HG02970 (cell line): ENCODE measurements around the gene SRSF7.
A peak's percentile ranks its signal among the peaks of the same experiment; 100 is the strongest.
"Not testable (repeated sequence)": the region's sequence is repeated elsewhere in the genome, so short reads cannot be mapped to it uniquely, and the experiment has no call there.

ENCODE experiments used
- ATAC-seq: cut with Tn5 transposase; IDR thresholded peaks from one replicate; pipeline ENCODE4 v1.9.1; 2021; ENCODE audit warnings: mild to moderate bottlenecking, moderate library complexity, moderate number of reproducible peaks; ENCODE audit not compliant: unreplicated experiment, low FRiP score

Gene SRSF7

DNA sequence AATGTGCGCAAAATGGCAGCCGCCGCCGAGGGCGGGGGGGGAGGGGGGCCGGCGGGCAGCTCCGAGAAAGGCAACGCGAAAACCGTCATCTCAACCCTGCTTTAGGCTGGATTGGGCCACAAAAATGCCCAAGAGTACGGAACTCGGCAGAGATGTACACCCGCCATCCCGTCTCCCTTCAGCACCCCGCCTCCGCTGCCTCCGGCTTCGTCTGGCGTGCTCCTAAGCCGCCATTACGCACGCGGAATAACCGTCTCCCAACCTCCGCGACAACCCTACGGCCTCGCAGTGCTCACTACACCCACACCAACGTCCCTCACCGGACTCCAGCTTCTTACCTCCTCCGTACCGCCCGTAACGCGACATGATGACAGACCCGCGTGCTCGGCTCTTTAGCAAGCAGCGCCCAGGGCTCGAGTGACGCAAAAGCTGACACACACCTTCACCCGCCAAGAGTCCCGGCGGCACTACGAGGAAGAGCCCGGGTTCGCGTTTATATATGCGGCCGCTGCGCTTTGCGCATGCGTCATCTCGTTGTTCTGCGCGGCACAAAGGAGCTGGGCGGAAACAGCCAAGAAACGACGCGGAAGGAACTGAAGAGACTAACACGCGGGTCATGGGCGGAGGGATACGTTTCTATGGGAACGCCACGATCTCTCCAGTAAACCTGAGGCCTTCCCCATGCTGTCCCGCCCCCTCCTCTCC lies at the start of gene SRSF7:
Gene SRSF7, minus strand, starts transcription at position 471 of the 705 bp plus-strand sequence. Its CDS starts 105 bp downstream, at position 366.
- peak; percentile 86 for ATAC-seq

DNA sequence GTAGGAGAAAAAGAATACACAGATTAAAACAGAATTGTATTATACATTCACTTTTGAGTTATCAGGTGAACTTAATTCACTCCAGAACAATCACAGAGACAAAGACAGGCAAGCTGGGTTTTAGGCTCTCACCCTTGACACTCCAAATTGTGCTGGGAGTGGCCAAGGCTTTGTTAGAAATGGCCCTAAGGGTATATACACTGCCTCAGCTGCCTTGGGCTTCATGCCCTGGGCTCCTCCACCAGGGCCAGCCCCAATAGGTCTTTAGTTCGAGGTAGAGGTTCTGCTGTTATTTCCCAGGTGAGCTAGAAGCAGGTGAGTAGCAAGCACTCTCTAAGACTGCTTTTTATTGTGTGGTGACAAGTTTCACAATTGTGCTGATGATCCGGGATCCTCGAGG lies 46.8 kb upstream of the SRSF7 start:
- no peak for ATAC-seq

DNA sequence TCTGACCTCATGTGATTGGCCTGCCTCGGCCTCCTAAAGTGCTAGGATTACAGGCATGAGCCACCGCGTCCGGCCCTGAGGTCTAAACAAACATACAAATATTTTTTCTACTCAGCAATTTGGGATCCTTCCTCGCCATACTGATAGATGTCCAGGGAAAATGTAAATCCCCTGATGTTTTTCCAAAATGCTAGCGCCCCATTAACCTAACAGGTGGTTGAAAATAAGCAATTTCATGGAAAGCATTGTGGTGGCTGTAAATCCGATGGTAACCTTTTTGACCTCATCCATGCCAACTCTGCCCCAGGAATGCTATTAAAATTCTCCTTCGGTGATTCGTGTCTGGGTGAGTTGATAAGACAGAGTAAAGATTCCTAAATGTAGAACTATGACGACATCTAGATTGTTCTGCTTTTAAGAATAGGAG lies 46.1 kb upstream of the SRSF7 start:
- ATAC-seq = no peak

GRCh38 chr2:38795016-38795415 lies 43.9 kb upstream of the SRSF7 start:
- ATAC-seq = not testable (repeated sequence)

DNA sequence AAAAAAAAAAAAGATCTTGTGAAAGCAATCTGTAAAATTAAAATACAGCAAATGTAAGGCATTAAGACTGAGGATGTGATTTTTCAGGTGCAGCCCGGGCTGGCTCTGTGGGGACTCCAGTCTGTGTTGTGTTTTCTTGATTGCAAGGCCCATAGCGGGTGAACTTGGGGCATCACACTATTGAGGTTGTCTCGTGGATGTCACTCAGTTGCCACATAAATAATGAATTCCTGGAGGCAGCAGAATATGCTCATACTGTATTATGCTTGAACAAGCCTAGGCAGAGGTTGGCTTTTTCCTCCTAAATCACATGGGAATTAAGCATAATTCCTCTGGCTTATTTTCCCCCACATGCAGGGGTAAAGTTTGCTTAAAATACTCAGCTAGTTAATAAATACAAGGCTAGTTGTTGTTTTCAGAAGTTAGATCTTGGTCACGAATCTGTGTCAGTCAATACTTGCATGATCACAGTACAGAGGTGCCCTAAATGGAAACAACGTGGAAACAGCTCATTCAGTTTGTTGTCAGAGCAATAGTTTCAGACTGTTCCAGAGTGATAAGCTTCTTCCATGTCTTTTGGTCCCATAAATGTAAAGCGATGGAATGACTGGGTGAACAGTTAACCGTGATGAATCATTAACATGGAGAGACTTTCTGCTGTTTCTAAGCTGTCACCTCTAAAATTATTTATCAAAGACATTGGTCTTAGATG lies 43.2 kb upstream of the SRSF7 start:
- ATAC-seq = no peak

DNA sequence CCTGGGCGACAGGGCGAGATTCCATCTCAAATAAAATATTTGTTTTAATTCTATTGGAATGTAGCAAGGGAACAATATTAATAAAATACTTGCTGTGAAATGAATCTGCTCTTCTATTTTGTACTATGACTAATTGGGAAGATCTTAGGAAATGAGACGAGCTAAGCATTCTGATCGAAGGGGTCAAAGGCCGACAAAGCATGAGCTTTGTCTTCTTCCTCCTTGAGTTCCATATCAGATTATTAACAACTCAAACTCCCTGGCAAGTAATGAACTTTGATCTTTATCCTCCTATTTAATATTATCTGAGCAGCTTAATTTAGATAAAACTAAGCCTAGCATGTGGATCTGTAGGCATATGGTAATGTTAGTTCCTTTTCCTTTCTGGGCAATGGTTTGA lies 42.4 kb upstream of the SRSF7 start:
- ATAC-seq = no peak

GRCh38 chr2:38792751-38793150 lies 41.6 kb upstream of the SRSF7 start:
- no peak for ATAC-seq

DNA sequence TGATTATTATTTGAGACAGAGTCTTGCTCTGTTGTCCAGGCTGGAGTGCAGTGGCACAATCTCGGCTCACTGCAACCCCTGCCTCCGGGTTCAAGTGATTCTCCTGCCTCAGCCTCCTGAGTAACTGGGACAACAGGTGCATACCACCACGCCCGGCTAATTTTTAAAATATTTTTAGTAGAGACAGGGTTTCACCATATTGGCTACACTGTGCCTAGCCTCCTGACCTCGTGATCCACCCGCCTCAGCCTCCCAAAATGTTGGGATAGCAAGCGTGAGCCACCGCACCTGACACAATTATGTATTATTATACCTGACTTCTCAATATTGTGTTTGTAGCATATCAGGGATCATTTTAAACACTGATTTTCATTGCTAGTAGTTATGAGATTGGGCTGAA lies 41.2 kb upstream of the SRSF7 start:
- not testable (repeated sequence) for ATAC-seq

DNA sequence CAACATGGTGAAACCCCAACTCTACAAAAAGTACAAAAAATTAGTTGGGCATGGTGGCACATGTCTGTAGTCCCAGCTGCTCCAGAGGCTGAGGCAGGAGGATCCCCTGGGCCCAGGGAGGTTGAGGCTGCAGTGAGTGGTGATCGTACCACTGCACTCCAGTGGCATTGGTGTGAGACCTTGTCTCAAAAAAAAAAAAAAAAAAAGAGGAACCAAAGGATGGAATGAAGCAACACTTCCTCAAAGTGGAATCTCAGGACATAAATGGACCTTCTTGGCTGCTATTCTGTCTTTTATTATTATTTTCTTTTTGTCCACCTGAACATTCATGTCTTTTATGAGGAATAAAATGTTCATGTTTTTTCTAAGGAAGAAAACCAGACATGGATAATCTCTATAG lies 40.6 kb upstream of the SRSF7 start:
- no peak for ATAC-seq

DNA sequence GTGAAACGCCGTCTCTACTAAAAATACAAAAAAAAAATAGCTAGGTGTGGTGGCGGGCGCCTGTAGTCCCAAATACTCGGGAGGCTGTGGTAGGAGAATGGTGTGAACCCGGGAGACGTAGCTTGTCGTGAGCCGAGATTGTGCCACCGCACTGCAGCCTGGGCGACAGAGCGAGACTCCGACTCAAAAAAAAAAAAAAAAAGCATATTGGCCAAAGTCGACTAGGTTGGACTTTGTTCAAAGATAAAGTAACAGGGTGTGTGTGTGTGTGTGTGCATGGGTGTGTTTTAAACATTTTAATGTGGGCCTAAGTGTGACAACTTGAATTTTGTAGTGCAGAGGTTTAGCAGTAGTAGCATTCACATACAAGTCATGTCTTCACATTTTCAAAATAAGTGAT lies 38.5 kb upstream of the SRSF7 start:
- ATAC-seq = no peak

DNA sequence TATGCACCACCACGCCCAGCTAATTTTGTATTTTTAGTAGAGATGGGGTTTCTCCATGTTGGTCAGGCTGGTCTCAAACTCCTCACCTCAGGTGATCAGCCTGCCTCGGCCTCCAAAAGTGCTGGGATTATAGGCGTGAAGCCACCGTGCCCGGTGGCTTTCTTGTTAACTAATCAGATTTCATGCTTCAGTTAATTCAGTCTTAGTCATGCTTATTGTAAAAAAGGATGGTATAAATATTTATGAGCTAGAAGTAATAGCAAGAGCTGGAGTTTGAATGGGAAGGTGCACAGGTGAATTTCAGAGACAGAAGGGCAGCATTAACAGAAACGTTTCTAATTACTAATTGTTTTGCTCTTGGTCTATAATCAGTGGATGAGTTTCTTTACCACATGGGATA lies 37.1 kb upstream of the SRSF7 start:
- ATAC-seq = no peak

DNA sequence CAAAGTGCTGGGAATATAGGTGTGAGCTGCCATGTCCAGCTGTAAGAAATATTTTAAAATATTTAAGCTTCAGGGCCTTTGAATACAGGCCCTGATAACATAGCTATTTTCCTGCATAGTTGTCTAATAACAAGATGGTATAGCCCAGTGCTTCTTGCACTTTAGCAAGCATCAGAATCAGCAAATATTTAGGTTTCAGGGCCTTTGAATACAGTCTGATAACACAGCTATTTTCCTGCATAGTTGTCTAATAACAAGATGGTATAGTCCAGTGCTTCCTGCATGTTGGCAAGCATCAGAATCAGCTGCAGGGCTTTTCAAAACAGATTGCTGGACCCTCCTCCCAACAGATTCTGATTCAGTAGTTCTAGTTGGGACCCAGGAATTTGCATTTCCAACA lies 32.4 kb upstream of the SRSF7 start:
- ATAC-seq = no peak

DNA sequence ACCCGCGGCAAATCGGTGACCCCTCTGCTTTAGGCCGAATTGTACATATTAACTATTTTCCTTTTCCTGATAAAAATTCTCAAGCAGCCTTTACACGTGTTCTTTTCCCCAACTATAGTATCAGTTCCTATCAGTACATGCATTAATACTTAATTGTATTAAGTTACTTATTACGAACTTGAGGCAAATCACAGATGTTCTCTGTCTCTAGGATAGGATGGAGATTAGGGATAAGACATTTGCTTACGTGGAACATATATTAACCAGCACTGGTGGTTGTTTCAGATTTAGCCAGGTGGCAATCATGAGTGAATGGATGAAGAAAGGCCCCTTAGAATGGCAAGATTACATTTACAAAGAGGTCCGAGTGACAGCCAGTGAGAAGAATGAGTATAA lies 27.5 kb upstream of the SRSF7 start:
- ATAC-seq = no peak

GRCh38 chr2:38776531-38776930 lies 25.4 kb upstream of the SRSF7 start:
- ATAC-seq = no peak

- ATAC-seq = no peak
Measured at GRCh38 chr2:38775921-38776225, 24.7 kb upstream of the SRSF7 start.

DNA sequence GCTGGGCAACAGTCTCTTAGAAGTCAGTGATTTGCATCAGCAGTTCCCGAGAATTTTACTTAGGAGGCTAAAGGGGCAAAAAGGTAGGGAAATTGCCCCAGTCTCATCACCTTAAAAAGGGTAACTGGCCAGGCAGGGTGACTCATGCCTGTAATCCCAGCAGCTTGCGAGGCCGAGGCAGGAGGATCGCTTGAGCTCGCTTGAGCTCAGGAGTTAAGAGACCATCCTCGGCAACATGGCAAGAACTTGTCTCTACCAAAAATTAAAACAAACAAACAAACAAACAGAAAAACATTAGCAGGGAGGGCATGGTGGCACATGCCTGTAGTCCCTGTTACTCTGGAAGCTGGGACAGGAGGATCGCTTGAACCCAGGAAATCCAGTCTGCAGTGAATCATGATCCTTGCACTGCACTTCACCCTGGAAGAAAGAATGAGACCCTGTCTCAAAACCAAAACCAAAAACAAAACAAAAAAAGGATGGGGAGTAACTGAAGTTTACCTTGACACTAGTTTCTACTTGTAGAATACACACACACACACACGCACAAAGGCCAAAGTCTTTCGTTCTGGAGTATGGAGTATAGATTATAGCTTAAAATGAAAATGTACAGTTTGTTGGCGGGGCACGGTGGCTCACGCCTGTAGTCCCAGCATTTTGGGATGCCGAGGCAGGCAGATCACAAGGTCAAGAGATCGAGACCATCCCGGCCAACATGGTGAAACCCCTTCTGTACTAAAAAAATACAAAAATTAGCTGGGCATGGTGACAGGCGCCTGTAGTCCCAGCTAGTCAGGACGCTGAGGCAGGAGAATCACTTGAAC lies 24.1 kb upstream of the SRSF7 start:
- ATAC-seq = no peak

- ATAC-seq = no peak
Measured at GRCh38 chr2:38771632-38772031, 20.5 kb upstream of the SRSF7 start.

GRCh38 chr2:38765551-38765950 lies 14.4 kb upstream of the SRSF7 start:
- ATAC-seq = no peak

- ATAC-seq = no peak
Measured at GRCh38 chr2:38765149-38765548, 14.0 kb upstream of the SRSF7 start.

- ATAC-seq = no peak
Measured at GRCh38 chr2:38763728-38764127, 12.6 kb upstream of the SRSF7 start.

- ATAC-seq = no peak
Measured at GRCh38 chr2:38763228-38763627, 12.1 kb upstream of the SRSF7 start.
